TTC549 (cell line): Measurements from ENCODE around the gene YWHAG.
"Not testable (repeated sequence)": the region's sequence is repeated elsewhere in the genome, so short reads cannot be mapped to it uniquely, and the experiment has no call there.

Experiments used
- FAIRE-seq: peaks from 2 replicates; lab custom pipeline; 2012; peaks lifted over from hg19 to GRCh38; lab: Jason Lieb, UNC

YWHAG gene

GRCh38 chr7:76294344-76295024 is 64.3 kb downstream of the YWHAG start:
- no peak for FAIRE-seq

- FAIRE-seq = no peak
Observed at GRCh38 chr7:76293407-76293901, 65.3 kb downstream of the YWHAG start.

GRCh38 chr7:76292911-76293310 is 65.9 kb downstream of the YWHAG start:
- not testable (repeated sequence) for FAIRE-seq

GRCh38 chr7:76292213-76292573 is 66.6 kb downstream of the YWHAG start:
- no peak for FAIRE-seq

- peak; percentile 85 for FAIRE-seq
Observed at GRCh38 chr7:76291351-76292212, 67.2 kb downstream of the YWHAG start.

GRCh38 chr7:76290847-76291350 is 67.9 kb downstream of the YWHAG start:
- FAIRE-seq = not testable (repeated sequence)

- no peak for FAIRE-seq
Observed at GRCh38 chr7:76286842-76287403, 71.9 kb downstream of the YWHAG start.

GRCh38 chr7:76285604-76286374 is 73.0 kb downstream of the YWHAG start:
- no peak for FAIRE-seq

- FAIRE-seq = no peak
Observed at GRCh38 chr7:76283254-76284159, 75.3 kb downstream of the YWHAG start.

- FAIRE-seq = no peak
Observed at GRCh38 chr7:76282344-76283253, 76.2 kb downstream of the YWHAG start.

- no peak for FAIRE-seq
Observed at GRCh38 chr7:76281706-76282343, 77.0 kb downstream of the YWHAG start.

- no peak for FAIRE-seq
Observed at GRCh38 chr7:76281006-76281705, 77.6 kb downstream of the YWHAG start.

GRCh38 chr7:76280408-76280807 is 78.4 kb downstream of the YWHAG start:
- no peak for FAIRE-seq

- no peak for FAIRE-seq
Observed at GRCh38 chr7:76278540-76278939, 80.3 kb downstream of the YWHAG start.
